Stimulated activated CD8-positive, alpha-beta memory T cell treated with anti-CD3 and anti-CD28 coated beads, Interleukin-2, amount 100 ng/mL, for 1 hour (primary cell): Measurements from ENCODE around the gene MTM1.

Experiments used
- DNase-seq, 2 donors: peaks; one replicate each; pipeline ENCODE4 v3.0.0-alpha.2; 2020; ENCODE audit warnings: low read depth in 2 of 2

Gene MTM1

GRCh38 chrX:150568320-150569154, at the start of gene MTM1:
MTM1 (plus strand) TSS chrX:150568621; CDS start chrX:150592615, 23,994 bp downstream.
- DNase-seq: peak; percentile 73 to 83

- no peak for DNase-seq
Observed at GRCh38 chrX:150522494-150522893, 45.9 kb upstream of the MTM1 start.

- no peak for DNase-seq
Observed at GRCh38 chrX:150525061-150525919, 43.1 kb upstream of the MTM1 start.

GRCh38 chrX:150526692-150527091, 41.7 kb upstream of the MTM1 start:
- DNase-seq: no peak

GRCh38 chrX:150527108-150527507, 41.3 kb upstream of the MTM1 start:
- DNase-seq: no peak

- DNase-seq: no peak
Observed at GRCh38 chrX:150529587-150529986, 38.8 kb upstream of the MTM1 start.

GRCh38 chrX:150530821-150531220, 37.6 kb upstream of the MTM1 start:
- DNase-seq: no peak

GRCh38 chrX:150531467-150531866, 37.0 kb upstream of the MTM1 start:
- no peak for DNase-seq

GRCh38 chrX:150533863-150534262, 34.6 kb upstream of the MTM1 start:
- DNase-seq: no peak

- no peak for DNase-seq
Observed at GRCh38 chrX:150536455-150537116, 31.8 kb upstream of the MTM1 start.

GRCh38 chrX:150537851-150538250, 30.6 kb upstream of the MTM1 start:
- no peak for DNase-seq

GRCh38 chrX:150540965-150541364, 27.5 kb upstream of the MTM1 start:
- no peak for DNase-seq

- no peak for DNase-seq
Observed at GRCh38 chrX:150542846-150543229, 25.6 kb upstream of the MTM1 start.

GRCh38 chrX:150543230-150544155, 24.9 kb upstream of the MTM1 start:
- DNase-seq: no peak

GRCh38 chrX:150544222-150544787, 24.1 kb upstream of the MTM1 start:
- no peak for DNase-seq

- DNase-seq: no peak
Observed at GRCh38 chrX:150544835-150545770, 23.3 kb upstream of the MTM1 start.

GRCh38 chrX:150546711-150547153, 21.7 kb upstream of the MTM1 start:
- no peak for DNase-seq

- DNase-seq: no peak
Observed at GRCh38 chrX:150547375-150548115, 20.9 kb upstream of the MTM1 start.

GRCh38 chrX:150548251-150548650, 20.2 kb upstream of the MTM1 start:
- no peak for DNase-seq
